Ectodermal cell (in vitro differentiated cells): Measurements from ENCODE around the gene HMCN2.

ENCODE experiments used
- H3K27ac ChIP-seq: 2 replicates; pipeline ENCODE4 v1.7.0; 2013; ENCODE audit warnings: mild to moderate bottlenecking, low read depth, low read length; ENCODE audit not compliant: insufficient read depth, poor library complexity, severe bottlenecking
- H3K27me3 ChIP-seq: 2 replicates; pipeline ENCODE4 v1.7.0; 2013; ENCODE audit warnings: mild to moderate bottlenecking, low read length; ENCODE audit not compliant: insufficient read depth, control insufficient read depth, poor library complexity, severe bottlenecking
- H3K36me3 ChIP-seq: one replicate; pipeline ENCODE4 v1.7.0; 2013; ENCODE audit warnings: low read length; ENCODE audit not compliant: control insufficient read depth, insufficient read depth
- H3K4me1 ChIP-seq: one replicate; pipeline ENCODE4 v1.7.0; 2013; ENCODE audit warnings: low read length; ENCODE audit not compliant: control insufficient read depth, insufficient read depth
- H3K4me3 ChIP-seq: 2 replicates; pipeline ENCODE4 v1.7.0; 2013; ENCODE audit warnings: low read depth, low read length, control low read depth; ENCODE audit not compliant: insufficient read depth
- H3K9me3 ChIP-seq: 2 replicates; pipeline ENCODE4 v1.7.0; 2013; ENCODE audit warnings: mild to moderate bottlenecking, low read length, moderate library complexity; ENCODE audit not compliant: control insufficient read depth
- WGBS, 2 experiments: methylation state at CpG; one replicate each; pipeline ENCODE4 v1.1.7; 2013; ENCODE audit warnings: missing lambda C conversion rate in 2 of 2; 5-methylcytosine and 5-hydroxymethylcytosine counted together

The HMCN2 gene

DNA sequence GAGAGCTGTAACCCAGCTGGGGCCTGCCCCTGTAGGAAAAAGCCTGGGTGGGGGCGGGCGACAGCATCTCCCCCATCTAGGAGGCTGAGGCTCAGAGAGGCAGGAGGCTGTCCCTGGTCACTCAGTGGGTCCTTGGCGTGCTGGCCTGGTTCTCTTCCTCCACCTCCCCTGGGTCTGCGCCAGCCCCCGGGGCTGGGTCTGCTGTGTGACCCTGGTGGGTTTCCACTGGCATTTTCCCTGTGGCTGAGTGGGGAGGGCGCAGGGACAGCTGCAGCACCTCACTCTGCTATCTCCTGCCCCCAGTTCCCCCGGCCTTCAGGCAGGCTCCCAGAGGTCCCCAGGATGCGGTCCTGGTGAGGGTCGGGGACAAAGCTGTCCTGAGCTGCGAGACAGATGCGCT lies 119.7 kb downstream of the HMCN2 start:
- no peak overlapping the region for H3K4me3 ChIP-seq
- no peaks in the 10 kb centered on the region for H3K9me3 ChIP-seq
- no peaks in the 10 kb centered on the region for H3K36me3 ChIP-seq
- peaks cover 2% of the 10 kb centered on the region for H3K4me1 ChIP-seq
- 94 to 96% methylated on average over 11 of the region's 11 CpGs for WGBS, 2 experiments
- no peak overlapping the region for H3K27ac ChIP-seq
- H3K27me3 ChIP-seq: no peaks in the 10 kb centered on the region

GRCh38 chr9:130387398-130387797 lies 121.8 kb downstream of the HMCN2 start:
- Histone ChIP-seq H3K36me3 (no peaks in the 10 kb centered on the region), H3K27ac (no peak overlapping the region), H3K4me1 (peaks cover 8% of the 10 kb centered on the region), H3K9me3 (no peaks in the 10 kb centered on the region), H3K27me3 (no peaks in the 10 kb centered on the region), H3K4me3 (no peak overlapping the region)
- 89 to 90% methylated on average over 8 of the region's 8 CpGs for WGBS, 2 experiments

- Histone ChIP-seq H3K36me3 (no peaks in the 10 kb centered on the region), H3K4me3 (no peak overlapping the region), H3K9me3 (no peaks in the 10 kb centered on the region), H3K27me3 (no peaks in the 10 kb centered on the region), H3K27ac (no peak overlapping the region), H3K4me1 (peaks cover 8% of the 10 kb centered on the region)
- 84% methylated on average over 4 of the region's 4 CpGs for WGBS, 2 experiments
These were observed 122.3 kb downstream of the HMCN2 start for GRCh38 chr9:130387905-130388304.

DNA sequence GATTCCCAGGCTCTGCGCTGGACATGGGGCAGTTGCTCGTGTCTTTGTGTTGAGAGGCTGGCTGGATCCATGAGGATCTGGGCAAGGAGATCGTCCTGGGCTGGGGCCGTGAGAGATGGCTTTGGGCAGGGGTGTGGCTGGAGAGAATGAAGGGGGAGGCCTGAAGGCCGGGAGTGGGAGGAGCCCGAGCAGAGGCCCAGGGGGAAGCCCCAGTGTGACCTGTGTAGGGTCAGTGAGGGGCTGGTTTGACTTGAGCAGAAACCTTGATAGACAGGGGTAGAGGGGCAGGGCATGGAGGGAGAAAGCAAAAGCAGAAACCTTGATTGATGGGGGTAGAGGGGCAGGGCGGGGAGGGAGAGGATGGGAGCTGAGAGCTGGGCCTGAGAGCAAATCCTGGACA lies 124.8 kb downstream of the HMCN2 start:
- H3K4me3 ChIP-seq: no peak overlapping the region
- H3K27ac ChIP-seq: no peak overlapping the region
- H3K9me3 ChIP-seq: no peaks in the 10 kb centered on the region
- 59 to 60% methylated on average over 7 of the region's 7 CpGs for WGBS, 2 experiments
- H3K27me3 ChIP-seq: no peaks in the 10 kb centered on the region
- peaks cover 8% of the 10 kb centered on the region for H3K4me1 ChIP-seq
- H3K36me3 ChIP-seq: no peaks in the 10 kb centered on the region

DNA sequence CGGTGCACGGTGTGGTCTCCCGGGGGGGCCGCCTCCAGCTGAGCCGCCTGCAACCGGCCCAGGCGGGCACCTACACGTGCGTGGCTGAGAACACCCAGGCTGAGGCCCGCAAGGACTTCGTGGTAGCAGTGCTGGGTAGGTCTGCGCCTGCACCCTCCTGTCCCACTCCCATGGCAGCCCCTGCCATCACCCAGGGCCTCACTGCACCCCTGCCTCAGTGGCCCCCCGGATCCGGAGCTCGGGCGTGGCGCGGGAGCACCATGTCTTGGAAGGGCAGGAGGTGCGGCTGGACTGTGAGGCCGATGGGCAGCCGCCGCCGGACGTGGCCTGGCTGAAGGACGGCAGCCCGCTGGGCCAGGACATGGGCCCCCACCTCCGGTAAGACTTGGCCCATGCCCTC lies 125.4 kb downstream of the HMCN2 start:
- WGBS, 2 experiments: 93 to 95% methylated on average over 27 of the region's 27 CpGs
- H3K4me1 ChIP-seq: peaks cover 8% of the 10 kb centered on the region
- H3K36me3 ChIP-seq: no peaks in the 10 kb centered on the region
- no peaks in the 10 kb centered on the region for H3K9me3 ChIP-seq
- no peaks in the 10 kb centered on the region for H3K27me3 ChIP-seq
- H3K4me3 ChIP-seq: no peak overlapping the region
- H3K27ac ChIP-seq: no peak overlapping the region

- H3K9me3 ChIP-seq: no peaks in the 10 kb centered on the region
- no peaks in the 10 kb centered on the region for H3K27me3 ChIP-seq
- WGBS, 2 experiments: 91 to 94% methylated on average over 13 of the region's 13 CpGs
These were observed 126.3 kb downstream of the HMCN2 start for GRCh38 chr9:130391866-130392265.

DNA sequence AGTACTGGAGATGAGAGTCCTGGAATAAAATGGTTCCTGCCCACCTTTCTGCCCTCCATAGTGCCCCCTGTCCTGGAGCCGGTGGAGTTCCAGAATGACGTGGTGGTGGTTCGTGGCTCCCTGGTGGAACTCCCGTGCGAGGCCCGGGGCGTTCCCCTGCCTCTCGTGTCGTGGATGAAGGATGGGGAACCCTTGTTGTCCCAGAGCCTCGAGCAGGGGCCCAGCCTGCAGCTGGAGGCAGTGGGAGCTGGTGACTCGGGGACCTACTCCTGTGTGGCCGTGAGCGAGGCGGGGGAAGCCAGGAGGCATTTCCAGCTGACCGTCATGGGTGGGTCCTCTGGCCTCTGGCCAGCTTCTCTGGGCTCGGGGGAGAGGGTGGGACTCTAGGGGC lies 128.1 kb downstream of the HMCN2 start:
- Histone ChIP-seq H3K4me1 (peaks cover 8% of the 10 kb centered on the region), H3K4me3 (no peak overlapping the region), H3K27me3 (no peaks in the 10 kb centered on the region), H3K9me3 (no peaks in the 10 kb centered on the region), H3K27ac (no peak overlapping the region), H3K36me3 (no peaks in the 10 kb centered on the region)
- WGBS, 2 experiments: 94 to 95% methylated on average over 16 of the region's 16 CpGs

More at GRCh38 chr9:130391866-130392265, 126.3 kb downstream of the HMCN2 start:
- H3K36me3 ChIP-seq: no peaks in the 10 kb centered on the region
- no peak overlapping the region for H3K4me3 ChIP-seq
- no peak overlapping the region for H3K27ac ChIP-seq
- peaks cover 8% of the 10 kb centered on the region for H3K4me1 ChIP-seq

- H3K4me1 ChIP-seq: peaks cover 8% of the 10 kb centered on the region
- no peaks in the 10 kb centered on the region for H3K27me3 ChIP-seq
- 91 to 94% methylated on average over 11 of the region's 11 CpGs for WGBS, 2 experiments
- H3K27ac ChIP-seq: no peak overlapping the region
- no peaks in the 10 kb centered on the region for H3K36me3 ChIP-seq
- no peak overlapping the region for H3K4me3 ChIP-seq
- no peaks in the 10 kb centered on the region for H3K9me3 ChIP-seq
These were observed 128.8 kb downstream of the HMCN2 start for GRCh38 chr9:130394320-130394719.

DNA sequence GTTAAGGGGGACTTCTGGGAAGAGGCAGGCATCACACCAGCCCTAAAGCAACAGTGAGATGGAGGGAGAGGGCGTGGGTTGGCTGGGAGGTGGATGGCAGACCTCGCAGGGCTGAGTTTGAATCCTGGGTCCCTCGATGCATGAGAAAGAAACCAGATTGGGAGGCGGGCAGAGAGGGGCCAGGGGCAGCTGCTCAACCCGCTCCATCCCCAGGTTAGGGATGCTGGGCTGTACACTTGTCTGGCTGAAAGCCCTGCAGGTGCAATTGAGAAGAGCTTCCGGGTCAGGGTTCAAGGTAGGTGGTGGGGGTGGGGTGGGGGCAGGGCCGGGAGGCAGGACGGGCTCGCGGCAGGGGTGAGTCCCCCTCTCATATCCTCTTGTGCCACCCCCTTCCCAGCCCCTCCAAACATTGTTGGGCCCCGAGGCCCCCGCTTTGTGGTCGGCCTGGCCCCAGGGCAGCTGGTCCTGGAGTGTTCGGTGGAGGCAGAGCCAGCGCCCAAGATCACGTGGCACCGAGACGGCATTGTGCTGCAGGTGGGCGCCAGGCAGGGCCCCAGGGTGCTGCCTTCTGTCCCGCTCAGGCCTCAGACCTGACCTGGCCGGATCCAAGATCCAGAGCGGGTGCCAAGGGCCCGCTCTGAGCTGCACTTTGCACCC lies 129.4 kb downstream of the HMCN2 start:
- Histone ChIP-seq H3K27ac (no peak overlapping the region), H3K9me3 (no peaks in the 10 kb centered on the region), H3K36me3 (no peaks in the 10 kb centered on the region), H3K4me3 (no peak overlapping the region), H3K4me1 (peaks cover 8% of the 10 kb centered on the region), H3K27me3 (no peaks in the 10 kb centered on the region)
- WGBS, 2 experiments: 95 to 97% methylated on average over 23 of the region's 23 CpGs

DNA sequence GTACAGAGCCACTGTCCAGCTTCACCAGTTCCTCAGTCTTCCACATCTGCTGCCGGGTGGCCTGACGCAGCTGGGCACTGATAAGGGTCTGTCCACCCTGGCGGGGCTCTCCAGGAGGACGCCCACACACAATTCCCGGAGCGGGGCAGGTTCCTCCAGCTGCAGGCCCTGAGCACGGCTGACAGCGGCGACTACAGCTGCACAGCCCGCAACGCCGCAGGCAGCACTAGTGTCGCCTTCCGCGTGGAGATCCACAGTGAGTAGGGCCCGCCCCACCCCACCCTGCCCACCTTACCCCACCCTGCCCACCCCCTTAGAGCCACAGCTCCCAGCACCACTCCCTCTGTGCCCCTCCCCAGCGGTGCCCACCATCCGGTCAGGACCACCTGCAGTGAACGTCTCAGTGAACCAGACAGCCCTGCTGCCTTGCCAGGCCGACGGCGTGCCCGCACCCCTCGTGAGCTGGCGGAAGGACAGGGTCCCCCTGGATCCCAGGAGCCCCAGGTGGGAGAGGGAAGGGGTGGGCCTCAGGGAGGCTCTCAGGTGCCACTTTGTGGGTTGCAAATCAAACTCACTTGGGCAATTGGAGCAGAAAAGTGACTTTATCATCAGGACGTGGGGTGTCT lies 130.4 kb downstream of the HMCN2 start:
- Histone ChIP-seq H3K27ac (no peak overlapping the region), H3K9me3 (no peaks in the 10 kb centered on the region), H3K36me3 (no peaks in the 10 kb centered on the region), H3K4me3 (no peak overlapping the region), H3K27me3 (no peaks in the 10 kb centered on the region), H3K4me1 (peaks cover under 1% of the 10 kb centered on the region)
- WGBS, 2 experiments: 92 to 95% methylated on average over 23 to 25 of the region's 26 CpGs
